HepG2 (cell line): Measurements from ENCODE around the gene CHST14. TPM values are rescaled to one million over a fixed set of nuclear protein-coding genes. Genes with fewer than 3 reads are reported as not detected.

Source experiments
- ETV6 ChIP-seq: sonication (generic); formaldehyde crosslinking; conservative IDR thresholded peaks from 2 replicates; pipeline ENCODE4 v1.4.0; 2020; ENCODE audit warnings: missing genetic modification reagents
- HDAC1 ChIP-seq: sonication (generic); formaldehyde crosslinking; IDR thresholded peaks from 2 replicates; pipeline ENCODE4 v1.5.1; 2020; ENCODE audit warnings: mild to moderate bottlenecking, missing genetic modification reagents
- HDAC2 ChIP-seq: sonication (generic); formaldehyde crosslinking; IDR thresholded peaks from 2 replicates; pipeline ENCODE4 v1.4.0; 2020; ENCODE audit warnings: missing genetic modification reagents
- MTA1 ChIP-seq: sonication (generic); formaldehyde crosslinking; IDR thresholded peaks from 2 replicates; pipeline ENCODE4 v1.4.0; 2020; ENCODE audit warnings: missing genetic modification reagents, mild to moderate bottlenecking, borderline replicate concordance
- MTF1 ChIP-seq: sonication (generic); formaldehyde crosslinking; IDR thresholded peaks from 2 replicates; pipeline ENCODE4 v1.5.0; 2020; ENCODE audit warnings: missing genetic modification reagents
- NFYB ChIP-seq: sonication (generic); formaldehyde crosslinking; IDR thresholded peaks from 2 replicates; pipeline ENCODE4 v1.4.0; 2020; ENCODE audit warnings: missing genetic modification reagents
- SNRNP70 ChIP-seq: fragments of 200-400 bp; formaldehyde crosslinking; IDR thresholded peaks from 2 replicates; pipeline ENCODE4 v1.6.1; 2017; ENCODE audit warnings: mild to moderate bottlenecking, low read depth, low read length, moderate library complexity
- SRSF4 ChIP-seq: fragments of 200-400 bp; formaldehyde crosslinking; IDR thresholded peaks from one replicate; pipeline ENCODE4 v1.6.1; 2018; ENCODE audit warnings: mild to moderate bottlenecking, low read depth, low read length, moderate library complexity; ENCODE audit not compliant: poor library complexity, severe bottlenecking
- ZBTB21 ChIP-seq: sonication (generic); formaldehyde crosslinking; IDR thresholded peaks from 2 replicates; pipeline ENCODE4 v1.4.0; 2020; ENCODE audit warnings: missing genetic modification reagents
- ZNF207 ChIP-seq: fragments of 450-650 bp; IDR thresholded peaks from 2 replicates; pipeline ENCODE4 v1.6.1; 2016; ENCODE audit warnings: antibody characterized with exemption, borderline replicate concordance
- ZNF232 ChIP-seq: sonication (generic); formaldehyde crosslinking; IDR thresholded peaks from 2 replicates; pipeline ENCODE4 v1.4.0; 2020; ENCODE audit warnings: missing genetic modification reagents, borderline replicate concordance
- ZNF234 ChIP-seq: sonication (generic); formaldehyde crosslinking; conservative IDR thresholded peaks from 2 replicates; pipeline ENCODE4 v1.5.1; 2020; ENCODE audit warnings: mild to moderate bottlenecking, missing genetic modification reagents
- ZNF275 ChIP-seq: sonication (generic); formaldehyde crosslinking; IDR thresholded peaks from 2 replicates; pipeline ENCODE4 v1.8.0; 2022; ENCODE audit warnings: missing genetic modification reagents, mild to moderate bottlenecking, inconsistent platforms, borderline replicate concordance
- ZNF30 ChIP-seq: sonication (generic); formaldehyde crosslinking; IDR thresholded peaks from 2 replicates; pipeline ENCODE4 v1.5.0; 2020; ENCODE audit warnings: mild to moderate bottlenecking, missing genetic modification reagents
- ZNF317 ChIP-seq: sonication (generic); formaldehyde crosslinking; IDR thresholded peaks from 2 replicates; pipeline ENCODE4 v1.5.0; 2020; ENCODE audit warnings: mild to moderate bottlenecking, missing genetic modification reagents
- ZNF598 ChIP-seq: sonication (generic); formaldehyde crosslinking; IDR thresholded peaks from 2 replicates; pipeline ENCODE4 v1.5.1; 2020; ENCODE audit warnings: mild to moderate bottlenecking, missing genetic modification reagents, borderline replicate concordance
- ZNF609 ChIP-seq: sonication (generic); formaldehyde crosslinking; IDR thresholded peaks from 2 replicates; pipeline ENCODE4 v1.4.0; 2020; ENCODE audit warnings: mild to moderate bottlenecking, missing genetic modification reagents, borderline replicate concordance
- ZNF75D ChIP-seq: sonication (generic); formaldehyde crosslinking; IDR thresholded peaks from 2 replicates; pipeline ENCODE4 v1.8.1; 2023; ENCODE audit warnings: missing genetic modification reagents, mild to moderate bottlenecking, borderline replicate concordance
- polyA plus RNA-seq, 8 experiments: library from polyadenylated mRNA; depleted of rRNA in 3 of 8; stranded (reverse) in 7 of 8; unstranded in 1 of 8; fragments of >200 nt; fragmentation: Illumina TruSeq in 4 of 8; extraction: Trizol in 4 of 8; gene quantifications; 2 replicates each; pipeline versions ENCODE4 v1.2.1 to v1.2.3, GENCODE V29; 2011 to 2016; ENCODE audit warnings: low read depth in 4 of 8, missing spikeins in 1 of 8, mixed read lengths in 1 of 8; ENCODE audit not compliant: insufficient read depth in 1 of 8
- total RNA-seq, 5 experiments: library from RNA; depleted of rRNA; stranded (reverse); fragments of >200 nt; fragmentation: Illumina TruSeq; extraction: Trizol; gene quantifications; 2 replicates each; pipeline ENCODE4 v1.2.3, GENCODE V29; 2016; ENCODE audit warnings: low read depth in 1 of 5
- TF ChIP-seq, protein P1 (sequence below): IDR thresholded peaks from 2 replicates; pipeline ENCODE4 v1.6.1; 2016; ENCODE audit warnings: missing biosample characterization, missing genetic modification reagents, low read depth
- TF ChIP-seq, protein P2 (sequence below): sonication (generic); formaldehyde crosslinking; IDR thresholded peaks from 2 replicates; pipeline ENCODE4 v1.4.0; 2020; ENCODE audit warnings: missing genetic modification reagents

Gene CHST14
- total and polyA plus RNA-seq, 2 of the 13 experiments (the other 11 are each of a cell fraction or from before 2014, with no cell fraction given): 8.9 to 12.4 TPM

GRCh38 chr15:40511472-40512133 is 40.8 kb downstream of the CHST14 start (continued):
- TF ChIP-seq, protein P1, sequence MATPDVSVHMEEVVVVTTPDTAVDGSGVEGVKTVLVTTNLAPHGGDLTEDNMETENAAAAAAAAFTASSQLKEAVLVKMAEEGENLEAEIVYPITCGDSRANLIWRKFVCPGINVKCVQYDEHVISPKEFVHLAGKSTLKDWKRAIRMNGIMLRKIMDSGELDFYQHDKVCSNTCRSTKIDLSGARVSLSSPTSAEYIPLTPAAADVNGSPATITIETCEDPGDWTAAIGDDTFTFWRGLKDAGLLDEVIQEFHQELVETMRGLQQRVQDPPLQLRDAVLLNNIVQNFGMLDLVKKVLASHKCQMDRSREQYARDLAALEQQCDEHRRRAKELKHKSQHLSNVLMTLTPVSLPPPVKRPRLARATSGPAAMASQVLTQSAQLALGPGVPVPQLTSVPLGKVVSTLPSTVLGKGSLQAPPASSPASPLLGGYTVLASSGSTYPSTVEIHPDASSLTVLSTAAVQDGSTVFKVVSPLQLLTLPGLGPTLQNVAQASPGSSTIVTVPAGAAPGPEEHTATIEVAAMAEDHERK (CRISPR knock-in tag): no peak
- TF ChIP-seq ZNF30 (CRISPR knock-in tag): no peak
- TF ChIP-seq MTF1 (CRISPR knock-in tag): no peak
- TF ChIP-seq ETV6 (CRISPR knock-in tag): peak; percentile 93
- TF ChIP-seq ZNF207: no peak
- peak; percentile 86; the same call in 1 of the 2 replicates for TF ChIP-seq ZNF275
- TF ChIP-seq ZBTB21 (CRISPR knock-in tag): no peak
- TF ChIP-seq HDAC2 (CRISPR knock-in tag): peak; percentile 70
- TF ChIP-seq ZNF317: no peak
- peak; percentile 81; the same call in 1 of the 2 replicates for TF ChIP-seq ZNF609
- TF ChIP-seq SNRNP70: no peak
- TF ChIP-seq SRSF4: no peak
- no peak for TF ChIP-seq ZNF75D
- TF ChIP-seq ZNF232 (CRISPR knock-in tag): 0 out of 2 replicates have a peak, but pooled peaks have one; percentile 35
- TF ChIP-seq NFYB (CRISPR knock-in tag): no peak; the same call in 1 of the 2 replicates
- no peak; the same call in 1 of the 2 replicates for TF ChIP-seq ZNF598 (CRISPR knock-in tag)
- TF ChIP-seq ZNF234 (CRISPR knock-in tag): no peak
- TF ChIP-seq MTA1 (CRISPR knock-in tag): peak; percentile 98
- TF ChIP-seq HDAC1 (CRISPR knock-in tag): peak; percentile 89
- TF ChIP-seq, protein P2, sequence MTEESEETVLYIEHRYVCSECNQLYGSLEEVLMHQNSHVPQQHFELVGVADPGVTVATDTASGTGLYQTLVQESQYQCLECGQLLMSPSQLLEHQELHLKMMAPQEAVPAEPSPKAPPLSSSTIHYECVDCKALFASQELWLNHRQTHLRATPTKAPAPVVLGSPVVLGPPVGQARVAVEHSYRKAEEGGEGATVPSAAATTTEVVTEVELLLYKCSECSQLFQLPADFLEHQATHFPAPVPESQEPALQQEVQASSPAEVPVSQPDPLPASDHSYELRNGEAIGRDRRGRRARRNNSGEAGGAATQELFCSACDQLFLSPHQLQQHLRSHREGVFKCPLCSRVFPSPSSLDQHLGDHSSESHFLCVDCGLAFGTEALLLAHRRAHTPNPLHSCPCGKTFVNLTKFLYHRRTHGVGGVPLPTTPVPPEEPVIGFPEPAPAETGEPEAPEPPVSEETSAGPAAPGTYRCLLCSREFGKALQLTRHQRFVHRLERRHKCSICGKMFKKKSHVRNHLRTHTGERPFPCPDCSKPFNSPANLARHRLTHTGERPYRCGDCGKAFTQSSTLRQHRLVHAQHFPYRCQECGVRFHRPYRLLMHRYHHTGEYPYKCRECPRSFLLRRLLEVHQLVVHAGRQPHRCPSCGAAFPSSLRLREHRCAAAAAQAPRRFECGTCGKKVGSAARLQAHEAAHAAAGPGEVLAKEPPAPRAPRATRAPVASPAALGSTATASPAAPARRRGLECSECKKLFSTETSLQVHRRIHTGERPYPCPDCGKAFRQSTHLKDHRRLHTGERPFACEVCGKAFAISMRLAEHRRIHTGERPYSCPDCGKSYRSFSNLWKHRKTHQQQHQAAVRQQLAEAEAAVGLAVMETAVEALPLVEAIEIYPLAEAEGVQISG (CRISPR knock-in tag): peak; percentile 79
